Neural cell (in vitro differentiated cells): ENCODE data around the gene BTAF1. TPM values are rescaled to one million over a fixed set of nuclear protein-coding genes. Genes with fewer than 3 reads are reported as not detected.
"Not testable (repeated sequence)": the region's sequence is repeated elsewhere in the genome, so short reads cannot be mapped to it uniquely, and the experiment has no call there.

Source experiments
- H2AFZ ChIP-seq: fragments of 200-600, 300-800 bp; sonication (generic), shearing (Covaris generic); 2 replicates; pipeline ENCODE4 v1.6.0; 2014; ENCODE audit warnings: low read depth, mild to moderate bottlenecking, antibody characterized with exemption, low read length, moderate library complexity
- H3F3A ChIP-seq: fragments of 200-600 bp; shearing (Covaris generic); 2 replicates; pipeline ENCODE4 v1.6.1; 2016; ENCODE audit warnings: mild to moderate bottlenecking, moderate library complexity, mixed read lengths, antibody characterized with exemption, low read length; ENCODE audit not compliant: insufficient read depth, poor library complexity, severe bottlenecking
- H3K27ac ChIP-seq: fragments of 200-600, 300-800 bp; sonication (generic), shearing (Covaris generic); 2 replicates; pipeline ENCODE4 v1.5.1; 2014; ENCODE audit warnings: mild to moderate bottlenecking, low read length, moderate library complexity
- H3K27me3 ChIP-seq: fragments of 300-800, 200-600 bp; sonication (generic), shearing (Covaris generic); 2 replicates; pipeline ENCODE4 v1.6.0; 2014; ENCODE audit warnings: mild to moderate bottlenecking, low read depth, low read length, moderate library complexity; ENCODE audit not compliant: insufficient read depth
- H3K36me3 ChIP-seq: fragments of 300-800, 200-600 bp; sonication (generic), shearing (Covaris generic); 2 replicates; pipeline ENCODE4 v1.5.1; 2014; ENCODE audit warnings: mild to moderate bottlenecking, antibody characterized with exemption, low read length, moderate library complexity; ENCODE audit not compliant: insufficient read depth
- H3K4me2 ChIP-seq: fragments of 300-800, 200-600 bp; sonication (generic), shearing (Covaris generic); 2 replicates; pipeline ENCODE4 v1.6.0; 2014; ENCODE audit warnings: mild to moderate bottlenecking, low read length
- H3K4me3 ChIP-seq: fragments of 300-800, 200-600 bp; sonication (generic), shearing (Covaris generic); 2 replicates; pipeline ENCODE4 v1.5.1; 2014; ENCODE audit warnings: mild to moderate bottlenecking, low read length, moderate library complexity
- H3K79me2 ChIP-seq: fragments of 200-600 bp; shearing (Covaris generic); replicated peaks from 2 replicates; pipeline ENCODE4 v1.6.0; 2014; ENCODE audit warnings: mild to moderate bottlenecking, low read length, moderate library complexity; ENCODE audit not compliant: insufficient read depth
- H3K9ac ChIP-seq: fragments of 300-800, 200-600 bp; sonication (generic), shearing (Covaris generic); 2 replicates; pipeline ENCODE4 v1.6.1; 2016; ENCODE audit warnings: mild to moderate bottlenecking, low read length, mixed read lengths
- H3K9me2 ChIP-seq: fragments of 200-600 bp; shearing (Covaris generic); 2 replicates; pipeline ENCODE4 v1.6.1; 2016; ENCODE audit warnings: mild to moderate bottlenecking, low read length, mixed read lengths; ENCODE audit not compliant: insufficient read depth
- H3K9me3 ChIP-seq: fragments of 200-600, 300-800 bp; sonication (generic), shearing (Covaris generic); 2 replicates; pipeline ENCODE4 v1.6.1; 2016; ENCODE audit warnings: mild to moderate bottlenecking, mixed run types, low read length, moderate library complexity, mixed read lengths
- H4K20me1 ChIP-seq: fragments of 200-600 bp; shearing (Covaris generic); 2 replicates; pipeline ENCODE4 v1.6.1; 2016; ENCODE audit warnings: mild to moderate bottlenecking, mixed run types; ENCODE audit not compliant: insufficient read depth
- CTCF ChIP-seq: fragments of 450-650 bp; IDR thresholded peaks from 2 replicates; pipeline ENCODE4 v1.5.1; 2014; ENCODE audit warnings: antibody characterized with exemption, mild to moderate bottlenecking, moderate library complexity; ENCODE audit not compliant: poor library complexity, severe bottlenecking
- EP300 ChIP-seq: fragments of 450-650 bp; conservative IDR thresholded peaks from 2 replicates; pipeline ENCODE4 v1.6.1; 2014; ENCODE audit warnings: antibody characterized with exemption, mild to moderate bottlenecking, moderate library complexity; ENCODE audit not compliant: poor library complexity, severe bottlenecking
- EZH2 ChIP-seq: fragments of 200-600, 300-800 bp; shearing (Covaris generic), sonication (generic); IDR thresholded peaks from 2 replicates; pipeline ENCODE4 v1.6.1; 2014; ENCODE audit warnings: antibody characterized with exemption, low read length, borderline replicate concordance, mild to moderate bottlenecking; ENCODE audit not compliant: insufficient read depth, poor library complexity, severe bottlenecking
- MXI1 ChIP-seq: fragments of 450-650 bp; conservative IDR thresholded peaks from 2 replicates; pipeline ENCODE4 v1.6.1; 2014; ENCODE audit warnings: antibody characterized with exemption, mild to moderate bottlenecking; ENCODE audit not compliant: poor library complexity, severe bottlenecking
- POLR2AphosphoS5 ChIP-seq: IDR thresholded peaks from 2 replicates; pipeline ENCODE4 v1.6.1; 2012
- RAD21 ChIP-seq: fragments of 450-650 bp; conservative IDR thresholded peaks from 2 replicates; pipeline ENCODE4 v1.6.1; 2014; ENCODE audit warnings: antibody characterized with exemption, mild to moderate bottlenecking, moderate library complexity
- REST ChIP-seq: IDR thresholded peaks from 2 replicates; pipeline ENCODE4 v1.6.1; 2012; ENCODE audit warnings: borderline replicate concordance
- SMC3 ChIP-seq: fragments of 450-650 bp; conservative IDR thresholded peaks from 2 replicates; pipeline ENCODE4 v1.6.1; 2014; ENCODE audit warnings: antibody characterized with exemption, mild to moderate bottlenecking, moderate library complexity; ENCODE audit not compliant: poor library complexity
- TAF1 ChIP-seq: IDR thresholded peaks from 2 replicates; pipeline ENCODE4 v1.6.1; 2012; ENCODE audit warnings: low read depth
- polyA plus RNA-seq: library from polyadenylated mRNA; depleted of rRNA; stranded (reverse); fragments of >200 nt; gene quantifications from 2 replicates; pipeline ENCODE4 v1.2.3, GENCODE V29; 2014

The BTAF1 gene
- polyA plus RNA-seq, 1 donor from 2014 or later = 69.4 TPM

GRCh38 chr10:91893051-91893450 lies 30.5 kb upstream of the BTAF1 start:
- no peaks in the 10 kb centered on the region for H3K36me3 ChIP-seq
- TF ChIP-seq POLR2AphosphoS5 = no peak
- TF ChIP-seq RAD21 = no peak
- TF ChIP-seq CTCF = no peak
- TF ChIP-seq REST = no peak
- TF ChIP-seq EZH2 = no peak
- no peak for TF ChIP-seq EP300
- no peak for TF ChIP-seq TAF1
- no peak for TF ChIP-seq MXI1
- no peak for TF ChIP-seq SMC3
- H3K27me3 ChIP-seq = no peaks in the 10 kb centered on the region
- no peak overlapping the region for H3K4me2 ChIP-seq
- no peaks in the 10 kb centered on the region for H3K9me2 ChIP-seq
- no peak overlapping the region for H3K9ac ChIP-seq
- H3F3A ChIP-seq = peaks cover 3% of the 10 kb centered on the region
- H3K27ac ChIP-seq = no peak overlapping the region
- no peaks in the 10 kb centered on the region for H3K9me3 ChIP-seq
- H2AFZ ChIP-seq = no peak overlapping the region
- no peaks in the 10 kb centered on the region for H3K79me2 ChIP-seq
- no peak overlapping the region for H3K4me3 ChIP-seq
- H4K20me1 ChIP-seq = no peaks in the 10 kb centered on the region

- not testable (repeated sequence) for H3K4me3 ChIP-seq
These were observed 29.3 kb upstream of the BTAF1 start for GRCh38 chr10:91894261-91894685.

GRCh38 chr10:91896212-91896756 lies 27.3 kb upstream of the BTAF1 start:
- Histone ChIP-seq H3F3A (no peaks in the 10 kb centered on the region), H3K4me2 (no peak overlapping the region), H4K20me1 (no peaks in the 10 kb centered on the region), H3K36me3 (no peaks in the 10 kb centered on the region), H3K9ac (no peak overlapping the region), H3K27ac (no peak overlapping the region), H2AFZ (no peak overlapping the region), H3K9me3 (no peaks in the 10 kb centered on the region), H3K4me3 (no peak overlapping the region), H3K9me2 (no peaks in the 10 kb centered on the region), H3K79me2 (no peaks in the 10 kb centered on the region), H3K27me3 (no peaks in the 10 kb centered on the region)
- TF ChIP-seq EZH2 = no peak
- no peak for TF ChIP-seq EP300
- TF ChIP-seq MXI1 = no peak
- TF ChIP-seq RAD21 = no peak
- no peak for TF ChIP-seq CTCF
- TF ChIP-seq SMC3 = no peak
- no peak for TF ChIP-seq REST
- no peak for TF ChIP-seq TAF1
- TF ChIP-seq POLR2AphosphoS5 = no peak

More at GRCh38 chr10:91894261-91894685, 29.3 kb upstream of the BTAF1 start:
- H3K36me3 ChIP-seq, H3F3A ChIP-seq, H3K9ac ChIP-seq, H3K79me2 ChIP-seq, H3K9me3 ChIP-seq, H3K9me2 ChIP-seq, H2AFZ ChIP-seq, H3K27ac ChIP-seq, H3K4me2 ChIP-seq, H3K27me3 ChIP-seq, H4K20me1 ChIP-seq: not testable (repeated sequence)
